GM21390 (cell line): ENCODE data around the gene EHMT2.

Experiments used
- ATAC-seq: cut with Tn5 transposase; IDR thresholded peaks from one replicate; pipeline ENCODE4 v1.9.1; 2021; ENCODE audit not compliant: unreplicated experiment

EHMT2 gene

DNA sequence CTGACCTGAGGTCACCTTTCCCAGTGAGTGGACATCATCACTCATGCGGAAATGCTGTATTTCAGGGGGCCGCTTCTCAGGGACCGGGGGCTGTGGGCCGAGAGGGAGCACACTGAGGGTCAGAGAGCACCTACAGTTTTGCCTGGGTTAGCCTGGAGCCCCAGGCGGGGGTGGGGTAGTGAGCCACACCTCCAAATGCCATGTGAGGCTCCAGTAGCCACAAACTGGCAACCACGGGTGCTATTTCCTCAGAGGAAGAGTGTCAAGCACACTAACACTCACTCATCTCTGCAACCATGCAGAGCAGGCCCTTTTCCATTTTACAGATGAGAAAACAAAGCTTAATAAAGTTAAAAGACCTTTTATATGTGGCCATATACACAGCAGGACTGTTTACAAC is 4.7 kb downstream of the EHMT2 start:
- ATAC-seq: no peak

GRCh38 chr6:31889331-31889972 is 8.0 kb downstream of the EHMT2 start:
- ATAC-seq: no peak

- no peak for ATAC-seq
Observed at GRCh38 chr6:31888276-31889258, 8.9 kb downstream of the EHMT2 start.

- ATAC-seq: no peak
Observed at GRCh38 chr6:31887173-31888007, 10.1 kb downstream of the EHMT2 start.

DNA sequence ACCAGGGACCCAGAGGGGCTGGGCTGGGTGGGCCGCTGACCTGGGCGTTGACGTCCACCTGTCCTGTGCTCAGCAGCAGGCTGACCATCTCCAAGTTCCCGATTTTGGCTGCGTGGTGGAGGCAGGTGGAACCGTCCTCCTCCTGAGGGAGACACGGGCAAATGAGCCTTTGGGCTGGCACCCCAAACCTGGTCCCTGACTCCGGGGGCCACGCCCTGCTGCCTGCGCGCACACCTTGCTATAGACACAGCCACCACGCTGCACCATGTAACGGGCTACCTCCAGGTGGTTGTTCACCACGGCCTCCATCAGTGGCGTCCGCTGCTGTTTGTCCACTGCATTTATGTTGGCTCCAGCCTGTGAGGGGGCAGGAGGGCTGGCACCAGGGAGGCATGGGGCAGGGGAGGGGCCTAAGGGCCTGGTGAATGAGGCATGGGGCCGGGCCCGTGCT is 10.9 kb downstream of the EHMT2 start:
- no peak for ATAC-seq

GRCh38 chr6:31884528-31885035 is 12.9 kb downstream of the EHMT2 start:
- ATAC-seq: no peak

GRCh38 chr6:31883676-31884075 is 13.8 kb downstream of the EHMT2 start:
- no peak for ATAC-seq

- no peak for ATAC-seq
Observed at GRCh38 chr6:31882344-31882743, 15.2 kb downstream of the EHMT2 start.

- no peak for ATAC-seq
Observed at GRCh38 chr6:31881136-31881859, 16.2 kb downstream of the EHMT2 start.

DNA sequence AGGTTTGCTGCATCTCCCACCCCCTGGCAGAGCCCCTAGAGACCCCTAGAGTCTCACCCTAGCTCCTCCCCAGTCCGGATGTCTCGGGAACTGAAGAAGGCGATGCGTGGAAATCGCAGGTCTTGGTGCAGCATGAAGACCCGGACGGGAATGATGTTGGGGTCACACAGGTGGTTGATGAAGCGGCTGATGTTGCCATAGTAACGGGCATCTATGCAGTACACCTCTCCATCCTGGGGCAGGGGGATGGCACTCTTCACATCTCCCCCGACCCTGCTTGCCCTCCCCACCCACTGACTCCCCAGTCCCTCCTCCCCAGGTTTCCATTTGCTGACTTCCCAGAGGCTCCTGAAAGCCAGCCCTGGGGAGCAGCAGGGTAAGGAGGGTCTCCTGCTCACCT is 16.9 kb downstream of the EHMT2 start:
- ATAC-seq: no peak

GRCh38 chr6:31879901-31880300 is 17.6 kb downstream of the EHMT2 start:
- no peak for ATAC-seq

GRCh38 chr6:31879143-31879542 is 18.4 kb downstream of the EHMT2 start:
- ATAC-seq: no peak

- no peak for ATAC-seq
Observed at GRCh38 chr6:31878726-31879125, 18.8 kb downstream of the EHMT2 start, which contains the start of gene SLC44A4. SLC44A4 (minus strand) TSS chr6:31878997; CDS start chr6:31878980, 17 bp downstream.

- ATAC-seq: no peak
Observed at GRCh38 chr6:31878222-31878621, 19.3 kb downstream of the EHMT2 start.

DNA sequence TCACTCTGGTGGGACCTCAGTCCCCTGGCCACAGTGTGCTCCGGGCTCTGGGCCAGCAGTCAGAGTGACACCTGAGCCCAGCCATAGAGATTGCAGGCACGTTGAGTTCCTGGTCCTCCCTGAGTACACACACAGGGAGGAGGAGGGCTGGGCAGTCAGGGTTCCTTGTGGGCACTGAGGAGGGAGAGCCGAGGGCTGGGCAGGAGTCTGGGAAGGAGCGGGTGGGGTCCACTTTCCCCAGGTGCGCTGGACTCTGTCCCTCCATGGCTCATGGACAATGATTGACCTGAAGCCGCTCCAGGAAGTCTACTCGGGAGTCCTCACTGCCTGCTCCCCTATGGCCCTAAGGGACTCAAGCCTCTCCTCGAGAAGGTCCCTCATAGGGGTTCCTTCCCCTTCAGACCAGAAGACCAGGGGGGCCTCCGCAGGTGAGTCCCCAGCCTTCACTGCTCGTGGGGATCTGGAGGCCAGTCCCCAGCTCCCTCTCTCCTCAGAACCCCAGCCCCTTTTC is 19.8 kb downstream of the EHMT2 start:
- ATAC-seq: no peak

- no peak for ATAC-seq
Observed at GRCh38 chr6:31877125-31877650, 20.3 kb downstream of the EHMT2 start.

DNA sequence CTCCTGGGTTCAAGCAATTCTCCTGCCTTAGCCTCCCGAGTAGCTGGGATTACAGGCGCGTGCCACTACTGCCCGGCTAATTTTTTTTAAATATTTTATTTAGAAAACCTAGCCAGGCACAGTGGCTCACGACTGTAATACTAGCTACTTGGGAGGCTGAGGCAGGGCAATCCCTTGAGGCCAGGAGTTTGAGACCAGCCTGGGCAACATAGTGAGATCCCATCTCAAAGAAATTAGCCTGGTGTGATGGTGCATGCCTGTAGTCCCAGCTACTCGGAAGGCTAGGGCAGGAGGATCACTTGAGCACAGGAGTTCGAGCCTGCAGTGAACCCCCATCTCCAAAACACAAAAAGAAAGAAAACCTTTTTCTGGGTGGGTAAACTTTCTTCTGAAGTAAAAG is 21.1 kb downstream of the EHMT2 start:
- ATAC-seq: no peak

DNA sequence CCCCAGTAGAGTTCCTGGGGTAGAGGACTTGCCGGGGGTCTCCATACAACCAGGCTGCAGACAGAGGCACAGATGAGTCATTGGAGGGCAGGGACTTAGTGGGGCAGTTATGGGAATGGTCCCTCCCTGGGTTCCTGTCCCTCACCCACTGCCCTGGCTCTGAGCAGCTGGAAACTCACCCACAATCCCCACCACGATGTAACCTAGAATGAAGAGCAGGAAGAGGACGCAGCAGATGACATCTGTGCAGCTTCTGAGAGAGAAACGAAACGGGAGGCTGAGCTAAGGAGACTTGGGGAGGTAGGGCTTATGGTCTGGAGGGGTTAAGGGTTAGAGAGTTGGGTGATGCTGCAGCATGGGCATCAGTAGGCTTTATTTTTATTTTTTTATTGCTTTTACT is 21.6 kb downstream of the EHMT2 start:
- no peak for ATAC-seq

GRCh38 chr6:31874836-31875572 is 22.5 kb downstream of the EHMT2 start:
- ATAC-seq: no peak
